SW 1271 (cell line): ENCODE measurements around the gene NUDT4.
A peak's percentile ranks its signal among the peaks of the same experiment; 100 is the strongest.
"Not testable (repeated sequence)": the region's sequence is repeated elsewhere in the genome, so short reads cannot be mapped to it uniquely, and the experiment has no call there.

Source experiments
- DNase-seq, 2 experiments: peaks; one replicate each; lab custom pipeline; 2025; lab: John Stamatoyannopoulos, UW

Gene NUDT4

GRCh38 chr12:93429448-93429847 is 51.7 kb downstream of the NUDT4 start:
- no peak for DNase-seq

DNA sequence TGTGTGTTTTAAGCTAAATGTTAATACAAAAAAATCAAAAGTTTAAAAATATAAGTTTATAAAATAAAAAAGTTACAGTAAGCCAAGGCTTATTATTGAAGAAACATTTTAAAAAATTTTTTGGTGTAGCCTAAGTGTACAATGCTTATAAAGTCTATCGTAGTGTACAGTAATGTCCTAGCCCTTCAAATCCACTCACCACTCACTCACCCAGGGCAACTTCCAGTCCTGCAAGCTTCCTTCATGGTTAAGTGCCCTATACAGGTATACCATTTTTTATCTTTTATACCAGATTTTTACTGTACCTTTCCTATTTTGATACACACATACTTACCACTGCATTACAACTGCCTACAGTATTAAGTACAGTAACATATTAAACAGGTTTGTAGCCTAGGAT is 52.1 kb downstream of the NUDT4 start:
- DNase-seq, result no peak

DNA sequence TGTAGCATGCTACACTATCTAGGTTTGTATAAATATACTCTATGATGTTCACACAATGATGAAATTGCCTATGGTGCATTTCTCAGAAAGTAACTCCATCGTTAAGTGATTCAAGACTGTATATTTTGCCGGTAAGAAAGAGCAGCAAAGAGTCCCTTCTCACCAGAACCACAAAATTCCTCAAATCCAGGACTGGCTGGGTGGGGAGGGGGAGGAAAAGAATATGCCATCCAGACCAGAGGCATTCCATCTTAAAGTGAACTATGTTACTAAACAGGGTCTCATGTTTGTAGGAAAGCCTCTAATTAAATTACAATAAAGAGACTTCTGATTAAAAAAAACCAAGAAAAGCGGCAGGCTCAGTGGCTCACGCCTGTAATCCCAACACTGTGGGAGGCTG is 52.6 kb downstream of the NUDT4 start:
- no peak for DNase-seq

- DNase-seq, result not testable (repeated sequence)
Measured at GRCh38 chr12:93432031-93432430, 54.3 kb downstream of the NUDT4 start.

DNA sequence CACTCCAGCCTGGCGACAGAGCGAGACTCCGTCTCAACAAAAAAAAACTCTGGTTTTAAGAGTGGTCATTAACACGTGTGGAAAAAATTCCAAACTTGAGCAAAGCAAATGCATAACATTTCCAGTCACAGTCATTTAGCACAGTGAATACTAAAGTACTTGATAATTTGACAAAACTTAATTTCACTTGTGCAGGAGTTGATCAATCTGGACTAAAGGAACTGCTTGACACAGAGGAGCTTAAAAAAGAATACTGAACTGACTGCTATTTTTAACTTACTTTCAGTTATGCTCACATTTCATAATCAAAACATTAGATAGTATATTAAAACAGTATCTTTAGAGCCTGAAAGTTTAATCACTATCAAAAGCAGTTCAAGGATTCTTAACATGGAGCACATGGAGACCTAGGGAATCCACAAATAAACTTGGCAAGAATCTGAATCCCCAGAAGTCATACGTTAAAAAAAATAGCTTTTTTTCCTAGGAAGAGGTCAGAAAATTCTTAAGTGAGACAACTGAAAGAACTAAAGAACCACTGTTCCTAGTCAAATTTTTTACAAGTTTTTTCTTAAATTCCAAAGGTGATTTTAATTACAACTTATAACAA is 56.6 kb downstream of the NUDT4 start:
- DNase-seq, result no peak

GRCh38 chr12:93438266-93439050 is 60.7 kb downstream of the NUDT4 start:
- no peak for DNase-seq

DNA sequence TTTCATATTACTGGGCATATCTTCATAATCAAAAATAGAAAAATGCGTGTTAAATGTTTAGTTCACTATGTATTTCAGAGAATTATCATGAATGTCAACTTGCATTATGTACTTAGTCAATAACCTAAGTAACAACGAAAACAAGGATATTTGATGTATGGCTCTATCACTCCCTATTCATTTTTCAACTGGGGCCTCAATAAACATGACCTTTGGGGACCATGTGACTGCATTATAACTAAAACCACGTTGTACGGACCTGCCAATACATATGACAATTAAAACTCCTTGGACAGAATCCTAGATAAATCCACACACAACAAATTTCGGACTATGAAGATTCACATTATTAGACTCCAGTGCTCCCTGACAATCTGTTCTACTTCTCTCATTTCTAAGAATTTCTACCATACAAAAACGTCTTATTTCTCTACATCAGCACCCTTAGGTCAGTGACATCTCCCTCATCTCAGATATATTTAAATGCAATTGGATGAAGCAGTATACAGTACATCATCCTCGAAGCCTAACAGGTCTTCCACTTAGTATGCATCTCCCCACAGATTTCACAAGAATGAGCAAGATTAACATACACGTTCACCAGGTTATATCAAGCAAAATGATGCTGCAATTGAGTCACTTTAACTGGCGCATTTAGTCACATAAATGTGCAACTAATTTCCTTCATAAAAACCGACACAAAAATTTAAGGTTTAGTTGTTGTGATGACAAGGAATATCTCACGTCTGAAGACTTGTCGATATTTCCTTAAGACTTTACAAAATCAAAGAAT is 62.5 kb downstream of the NUDT4 start:
- DNase-seq, result no peak

GRCh38 chr12:93441081-93441616 is 63.4 kb downstream of the NUDT4 start:
- no peak for DNase-seq

DNA sequence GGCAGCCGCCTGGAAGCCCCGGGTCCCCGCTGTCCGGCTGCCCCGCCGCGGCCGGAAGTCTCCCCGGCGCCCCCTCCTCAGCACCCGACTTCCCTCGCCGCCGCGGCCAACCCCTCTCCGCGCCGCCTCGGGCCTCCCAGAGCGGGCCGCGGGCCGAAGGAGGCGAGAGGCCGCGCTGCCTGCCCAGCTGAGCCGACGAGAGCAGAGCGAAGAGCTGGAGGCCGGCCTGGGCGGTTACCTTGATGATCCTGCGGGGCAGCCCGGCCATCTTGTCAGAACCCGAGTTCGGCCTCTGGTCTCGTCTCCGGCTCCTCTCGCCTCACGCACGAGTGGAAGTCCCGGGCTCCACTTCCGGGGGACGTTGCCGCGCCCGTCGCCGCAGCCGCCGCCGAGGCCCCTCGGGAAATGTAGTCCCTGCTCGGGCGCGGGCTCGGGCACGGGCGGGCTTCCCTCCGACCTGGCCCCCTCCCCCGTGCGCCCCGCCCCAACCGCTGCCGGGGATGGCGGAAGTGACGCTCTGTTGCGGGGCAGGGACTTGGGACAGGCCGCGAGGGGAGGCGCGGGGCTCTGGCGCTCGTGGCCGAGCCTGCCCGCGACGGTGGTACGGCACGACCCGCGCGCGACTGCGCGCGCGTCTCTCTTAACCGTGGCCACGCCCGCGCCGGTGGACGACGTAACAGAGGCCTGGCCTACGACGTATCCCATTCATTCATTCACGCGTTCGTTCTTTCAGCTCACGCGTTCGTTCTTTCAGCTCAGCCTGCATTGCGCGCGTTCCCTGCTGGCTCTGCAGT is 64.1 kb downstream of the NUDT4 start, which contains the start of gene UBE2N:
TSS of gene UBE2N (minus strand) at position 331 of the 794 bp plus-strand sequence. CDS start at position 268, 63 bp downstream.
- peak; percentile 87 to 91 for DNase-seq

GRCh38 chr12:93442411-93443340 is 65.0 kb downstream of the NUDT4 start:
- peak in 1 of 2 experiments; percentile 60 for DNase-seq

DNA sequence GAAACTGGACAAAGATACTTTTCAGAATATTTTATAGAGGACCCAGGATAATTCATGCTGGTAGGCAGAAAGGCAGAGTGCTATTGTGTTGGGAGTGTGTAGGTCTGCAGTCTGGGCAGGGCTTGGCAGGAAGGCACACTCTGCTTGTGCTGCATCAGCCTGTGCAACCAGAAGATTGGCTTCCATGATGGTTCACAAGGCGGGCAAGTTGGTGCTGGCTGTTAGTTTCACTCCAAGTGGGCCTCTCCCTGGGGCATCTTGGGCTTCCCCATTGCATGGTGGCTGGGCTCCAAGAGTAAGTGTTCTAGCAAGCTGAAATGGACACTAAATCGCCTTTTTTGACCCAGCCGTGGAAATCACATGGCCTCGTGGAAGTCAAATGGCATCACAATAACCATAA is 65.9 kb downstream of the NUDT4 start:
- no peak for DNase-seq

DNA sequence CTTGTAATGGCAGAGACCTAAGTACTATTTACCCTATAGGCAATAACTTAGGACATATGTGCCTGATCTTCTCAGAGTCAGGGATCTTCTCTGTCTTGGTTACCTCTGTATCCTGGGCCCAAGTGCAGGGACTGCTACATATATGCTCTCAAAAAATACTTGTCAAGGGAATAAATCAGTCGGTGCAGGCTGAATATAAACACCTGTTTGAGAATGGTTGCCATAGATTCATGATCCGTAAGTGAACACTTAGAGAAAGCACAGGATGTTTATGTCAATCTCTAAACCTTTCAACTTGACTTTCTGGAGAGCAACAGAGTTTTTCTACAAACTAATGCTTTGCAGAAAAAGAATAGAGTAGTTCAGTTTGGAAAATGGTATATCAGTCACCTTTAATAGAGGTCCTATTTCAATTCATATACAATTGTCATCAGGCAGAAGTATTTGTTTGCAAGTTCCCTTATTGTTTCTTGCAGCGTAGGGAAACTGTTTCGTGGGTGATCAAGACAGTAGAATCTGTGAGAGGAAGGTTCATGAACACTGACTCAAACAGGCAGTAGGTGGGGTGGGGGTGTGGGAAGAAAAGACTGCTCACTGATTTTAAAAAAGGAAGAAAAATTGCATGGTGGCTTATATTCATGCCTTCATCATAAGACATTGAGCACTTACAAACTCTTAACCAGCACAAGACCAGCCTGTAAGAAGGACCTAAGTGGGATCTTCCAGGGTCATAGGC is 70.0 kb downstream of the NUDT4 start:
- DNase-seq, result no peak

- DNase-seq, result no peak
Measured at GRCh38 chr12:93448796-93449195, 71.1 kb downstream of the NUDT4 start.

GRCh38 chr12:93449277-93449676 is 71.6 kb downstream of the NUDT4 start:
- no peak for DNase-seq

DNA sequence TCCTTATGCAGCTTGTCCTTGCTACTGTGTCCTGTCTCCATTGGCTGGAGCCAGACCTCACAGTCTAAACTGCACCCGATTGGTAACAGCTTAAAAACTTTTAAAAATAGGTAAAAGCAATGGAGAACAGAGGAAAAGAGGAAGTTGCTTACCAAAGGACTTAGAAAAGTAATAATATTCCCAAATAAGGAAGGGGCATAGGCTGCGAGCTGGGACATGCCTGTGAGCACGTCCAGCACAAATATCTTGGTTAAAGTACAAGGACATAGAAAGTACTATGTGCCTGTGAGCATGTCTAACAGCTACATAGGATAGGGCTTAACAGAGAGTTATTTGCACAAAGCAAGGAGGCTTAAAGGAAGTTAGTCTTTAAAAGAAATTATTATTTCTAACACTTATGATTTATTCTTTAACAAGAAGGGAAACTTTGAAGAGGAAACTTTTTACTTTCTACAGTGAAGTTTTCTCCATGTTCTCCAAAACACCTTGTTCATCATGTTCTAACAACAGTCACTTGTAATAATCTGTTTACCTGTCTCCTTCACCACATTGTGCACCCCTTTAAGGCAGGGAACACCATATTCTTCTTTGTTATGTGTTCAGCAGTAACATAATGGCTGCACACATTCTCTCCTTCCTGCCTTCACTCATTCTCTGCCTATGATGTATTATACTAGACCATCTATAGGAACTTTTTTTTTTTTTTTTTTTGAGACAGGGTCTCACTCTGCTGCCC is 73.9 kb downstream of the NUDT4 start:
- no peak for DNase-seq

DNA sequence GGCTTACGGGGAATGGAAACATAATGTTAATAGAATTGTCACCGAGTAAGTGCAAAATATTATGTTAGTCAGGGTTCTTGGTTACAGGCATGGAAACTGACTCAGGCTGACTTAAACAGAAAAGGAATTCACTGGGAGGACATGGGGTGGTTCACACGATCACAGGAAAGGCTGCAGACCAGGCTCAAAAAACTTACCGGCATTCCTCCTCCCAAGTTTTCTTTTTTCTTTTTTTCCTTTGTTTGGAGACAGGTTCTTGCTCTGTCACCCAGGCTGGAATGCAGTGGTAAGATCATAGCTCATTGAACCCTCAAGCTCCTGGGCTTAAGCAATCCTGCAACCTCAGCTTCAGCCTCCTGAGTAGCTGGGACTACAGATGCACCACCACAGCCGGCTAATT is 75.9 kb downstream of the NUDT4 start:
- DNase-seq, result no peak

- no peak for DNase-seq
Measured at GRCh38 chr12:93456077-93456476, 78.4 kb downstream of the NUDT4 start.
